Measurements from ENCODE around the gene ADAT2. TPM values are rescaled to one million over a fixed set of nuclear protein-coding genes. Genes with fewer than 3 reads are reported as not detected.
A peak's percentile ranks its signal among the peaks of the same experiment; 100 is the strongest.
"Not testable (repeated sequence)": the region's sequence is repeated elsewhere in the genome, so short reads cannot be mapped to it uniquely, and the experiment has no call there.

ADAT2 gene
- total RNA-seq, 1 donor from 2014 or later, result 8.1 TPM

DNA sequence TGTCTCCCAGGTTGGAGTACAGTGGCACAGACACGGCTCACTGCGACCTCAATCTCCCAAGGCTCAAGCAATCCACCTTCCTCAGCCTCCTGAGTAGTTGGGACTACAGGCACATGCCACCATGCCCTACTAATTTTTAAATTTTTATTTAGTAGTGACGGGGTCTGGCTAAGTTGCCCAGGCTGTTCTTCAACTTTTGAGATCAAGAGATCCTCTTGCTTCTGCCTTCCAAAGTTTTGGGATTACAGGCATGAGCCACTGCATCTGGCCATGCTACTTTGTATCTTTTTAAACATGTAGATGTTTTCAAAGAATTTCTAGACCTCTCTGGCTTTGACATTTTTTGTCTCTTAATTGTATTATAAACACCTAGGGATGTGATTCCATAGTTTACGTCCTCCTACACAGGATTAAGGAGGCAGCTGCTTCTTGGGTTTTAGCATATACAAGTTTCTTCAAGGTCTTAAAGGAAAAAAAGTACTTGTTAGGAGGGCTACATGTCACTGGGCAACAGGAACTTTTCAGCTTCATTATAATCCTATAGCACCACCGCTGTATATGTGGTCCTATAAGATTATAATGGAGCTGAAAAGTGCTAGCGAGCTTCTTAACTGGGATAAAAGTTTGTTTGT, 1.3 kb downstream of the ADAT2 start:
- H3K27ac ChIP-seq (ENCODE audit: low read depth, low read length), result peak overlapping the region; percentile 86
- peak overlapping the region; percentile 91 for H2AFZ ChIP-seq (ENCODE audit: low read depth, low read length)
- peak; percentile 52 for FAIRE-seq

DNA sequence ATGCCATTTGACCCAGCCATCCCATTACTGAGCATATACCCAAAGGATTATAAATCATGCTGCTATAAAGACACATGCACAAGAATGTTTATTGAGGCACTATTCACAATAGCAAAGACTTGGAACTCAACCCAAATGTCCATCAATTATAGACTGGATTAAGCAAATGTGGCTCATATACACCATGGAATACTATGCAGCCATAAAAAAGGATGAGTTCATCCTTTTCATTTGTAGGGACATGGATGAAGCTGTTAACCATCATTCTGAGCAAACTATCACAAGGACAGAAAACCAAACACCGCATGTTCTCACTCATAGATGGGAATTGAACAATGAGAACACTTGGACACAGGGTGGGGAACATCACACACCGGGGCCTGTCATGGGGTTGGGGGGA, 2.6 kb downstream of the ADAT2 start:
- not testable (repeated sequence) for H3K27me3 Mint-ChIP-seq (ENCODE audit: low read depth, unreplicated experiment); H3K27ac Mint-ChIP-seq (ENCODE audit: unreplicated experiment); H3K4me3 ChIP-seq (ENCODE audit: insufficient read depth, low read depth, low read length); H3K36me3 ChIP-seq (ENCODE audit: insufficient read depth, low read length); H3K4me1 Mint-ChIP-seq (ENCODE audit: low read depth, unreplicated experiment); DNase-seq (ENCODE audit: low read depth); H3K4me3 Mint-ChIP-seq (ENCODE audit: unreplicated experiment); H3K4me2 ChIP-seq (ENCODE audit: low read length); H3K9me3 ChIP-seq (ENCODE audit: insufficient read depth, low read depth, low read length); H2AFZ ChIP-seq (ENCODE audit: low read depth, low read length); H3K27me3 ChIP-seq (ENCODE audit: insufficient read depth, low read length); H3K9me3 Mint-ChIP-seq (ENCODE audit: unreplicated experiment); H3K36me3 Mint-ChIP-seq (ENCODE audit: low read depth, unreplicated experiment); H3K27ac ChIP-seq (ENCODE audit: low read depth, low read length); H4K20me1 ChIP-seq (ENCODE audit: insufficient read depth, low read length); FAIRE-seq; H3K9ac ChIP-seq (ENCODE audit: low read length)
- peaks cover 15% of the 10 kb centered on the region for H3K4me1 ChIP-seq (ENCODE audit: insufficient read depth, low read length)
- peaks cover 46% of the 10 kb centered on the region for H3K79me2 ChIP-seq (ENCODE audit: insufficient read depth, low read length)

More for the DNA sequence above, 1.3 kb downstream of the ADAT2 start:
- Histone ChIP-seq H3K27me3 (ENCODE audit: insufficient read depth, low read length) (no peaks in the 10 kb centered on the region), H3K79me2 (ENCODE audit: insufficient read depth, low read length) (peaks cover 54% of the 10 kb centered on the region), H3K9me3 (ENCODE audit: insufficient read depth, low read depth, low read length) (no peaks in the 10 kb centered on the region), H3K9ac (ENCODE audit: low read length) (peak overlapping the region; percentile 96), H4K20me1 (ENCODE audit: insufficient read depth, low read length) (no peaks in the 10 kb centered on the region), H3K36me3 (ENCODE audit: insufficient read depth, low read length) (no peaks in the 10 kb centered on the region), H3K4me2 (ENCODE audit: low read length) (peak overlapping the region; percentile 89), H3K4me1 (ENCODE audit: insufficient read depth, low read length) (peaks cover 15% of the 10 kb centered on the region), H3K4me3 (ENCODE audit: insufficient read depth, low read depth, low read length) (peak overlapping the region; percentile 94)
- Mint-ChIP-seq H3K4me1 (ENCODE audit: low read depth, unreplicated experiment) (peaks cover 4% of the 10 kb centered on the region), H3K4me3 (ENCODE audit: unreplicated experiment) (peak overlapping the region; percentile 99), H3K36me3 (ENCODE audit: low read depth, unreplicated experiment) (no peaks in the 10 kb centered on the region), H3K27ac (ENCODE audit: unreplicated experiment) (no peak overlapping the region), H3K9me3 (ENCODE audit: unreplicated experiment) (no peaks in the 10 kb centered on the region), H3K27me3 (ENCODE audit: low read depth, unreplicated experiment) (no peaks in the 10 kb centered on the region)
- no peak for DNase-seq (ENCODE audit: low read depth)
- TF ChIP-seq, protein P1, sequence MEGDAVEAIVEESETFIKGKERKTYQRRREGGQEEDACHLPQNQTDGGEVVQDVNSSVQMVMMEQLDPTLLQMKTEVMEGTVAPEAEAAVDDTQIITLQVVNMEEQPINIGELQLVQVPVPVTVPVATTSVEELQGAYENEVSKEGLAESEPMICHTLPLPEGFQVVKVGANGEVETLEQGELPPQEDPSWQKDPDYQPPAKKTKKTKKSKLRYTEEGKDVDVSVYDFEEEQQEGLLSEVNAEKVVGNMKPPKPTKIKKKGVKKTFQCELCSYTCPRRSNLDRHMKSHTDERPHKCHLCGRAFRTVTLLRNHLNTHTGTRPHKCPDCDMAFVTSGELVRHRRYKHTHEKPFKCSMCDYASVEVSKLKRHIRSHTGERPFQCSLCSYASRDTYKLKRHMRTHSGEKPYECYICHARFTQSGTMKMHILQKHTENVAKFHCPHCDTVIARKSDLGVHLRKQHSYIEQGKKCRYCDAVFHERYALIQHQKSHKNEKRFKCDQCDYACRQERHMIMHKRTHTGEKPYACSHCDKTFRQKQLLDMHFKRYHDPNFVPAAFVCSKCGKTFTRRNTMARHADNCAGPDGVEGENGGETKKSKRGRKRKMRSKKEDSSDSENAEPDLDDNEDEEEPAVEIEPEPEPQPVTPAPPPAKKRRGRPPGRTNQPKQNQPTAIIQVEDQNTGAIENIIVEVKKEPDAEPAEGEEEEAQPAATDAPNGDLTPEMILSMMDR (IDR thresholded peaks at IDR 0.05; ENCODE audit: insufficient read depth, low read depth, low read length), result no peak
- TF ChIP-seq EZH2 (IDR thresholded peaks at IDR 0.05; ENCODE audit: insufficient read depth, low read length), result no peak

DNA sequence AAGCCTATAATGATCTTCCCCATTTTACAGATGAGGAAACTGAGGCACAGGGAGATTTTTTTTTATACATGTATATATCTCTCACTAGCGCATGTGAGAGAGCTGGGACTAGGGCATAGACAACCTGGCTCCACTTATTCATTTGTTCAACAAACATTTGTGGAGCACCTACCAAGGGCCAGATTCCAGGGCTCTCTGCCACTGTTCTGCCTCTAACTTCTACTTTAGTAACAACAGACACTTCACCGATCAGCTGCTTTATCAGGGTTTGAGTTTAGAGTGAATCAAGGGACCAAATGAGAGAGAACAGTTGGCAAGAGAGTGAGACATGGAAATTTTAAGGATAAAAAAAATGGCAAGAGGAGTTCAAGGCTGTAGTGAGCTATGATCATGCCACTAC, 7.4 kb downstream of the ADAT2 start:
- Mint-ChIP-seq H3K27ac (ENCODE audit: unreplicated experiment) (no peak overlapping the region), H3K36me3 (ENCODE audit: low read depth, unreplicated experiment) (peaks cover 3% of the 10 kb centered on the region), H3K4me1 (ENCODE audit: low read depth, unreplicated experiment) (no peaks in the 10 kb centered on the region), H3K27me3 (ENCODE audit: low read depth, unreplicated experiment) (no peaks in the 10 kb centered on the region), H3K4me3 (ENCODE audit: unreplicated experiment) (no peak overlapping the region), H3K9me3 (ENCODE audit: unreplicated experiment) (no peaks in the 10 kb centered on the region)
- no peaks in the 10 kb centered on the region for H3K27me3 ChIP-seq (ENCODE audit: insufficient read depth, low read length)
- H3K36me3 ChIP-seq (ENCODE audit: insufficient read depth, low read length), result peaks cover 4% of the 10 kb centered on the region
- no peak overlapping the region for H3K9ac ChIP-seq (ENCODE audit: low read length)
- H3K4me1 ChIP-seq (ENCODE audit: insufficient read depth, low read length), result peaks cover 7% of the 10 kb centered on the region
- H3K9me3 ChIP-seq (ENCODE audit: insufficient read depth, low read depth, low read length), result no peaks in the 10 kb centered on the region
- no peak overlapping the region for H3K4me3 ChIP-seq (ENCODE audit: insufficient read depth, low read depth, low read length)
- H3K79me2 ChIP-seq (ENCODE audit: insufficient read depth, low read length), result peaks cover 6% of the 10 kb centered on the region
- H4K20me1 ChIP-seq (ENCODE audit: insufficient read depth, low read length), result no peaks in the 10 kb centered on the region
- no peak overlapping the region for H3K4me2 ChIP-seq (ENCODE audit: low read length)
- no peak for FAIRE-seq
- DNase-seq (ENCODE audit: low read depth), result no peak
- no peak overlapping the region for H3K27ac ChIP-seq (ENCODE audit: low read depth, low read length)
- TF ChIP-seq, protein P1 (IDR thresholded peaks at IDR 0.05; ENCODE audit: insufficient read depth, low read depth, low read length), result no peak
- no peak for TF ChIP-seq EZH2 (IDR thresholded peaks at IDR 0.05; ENCODE audit: insufficient read depth, low read length)
- no peak overlapping the region for H2AFZ ChIP-seq (ENCODE audit: low read depth, low read length)

All from astrocyte (in vitro differentiated cells and primary cell).